Measurements from ENCODE around the gene RNASEH1. TPM values are rescaled to one million over a fixed set of nuclear protein-coding genes. Genes with fewer than 3 reads are reported as not detected.

Gene RNASEH1
- total and polyA plus RNA-seq, 4 donors, result 10.2 to 18.7 (median 12.9) TPM

DNA sequence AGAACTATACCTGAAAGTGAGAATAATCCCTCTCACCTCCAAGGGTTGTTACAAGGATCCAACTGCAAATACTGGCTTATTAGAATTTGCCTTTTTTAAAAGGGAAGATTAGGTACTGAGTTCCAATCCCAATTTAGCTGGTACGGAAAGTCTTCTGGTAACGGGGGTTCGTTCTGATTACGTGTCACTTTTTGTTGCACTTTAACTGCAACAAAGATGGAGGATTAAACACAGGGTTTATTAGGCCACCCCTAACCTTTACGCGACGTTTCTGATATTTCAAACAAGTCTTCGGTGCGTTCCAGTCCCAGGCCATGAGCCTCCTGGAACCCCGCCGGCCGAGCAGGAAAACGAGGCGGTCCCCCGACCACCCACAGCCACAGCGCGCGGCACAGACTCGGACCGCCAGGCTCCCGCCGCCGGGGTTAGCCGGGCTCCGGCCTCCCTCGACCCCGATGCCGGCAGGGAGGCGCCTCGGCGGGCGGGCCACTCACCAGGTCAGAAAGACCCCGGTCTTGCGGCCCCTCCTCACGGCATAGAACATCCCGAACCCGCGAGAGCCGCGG, 411 bp downstream of the RNASEH1 start (continued):
- TF ChIP-seq HNF4G (IDR thresholded peaks at IDR 0.05) (no peak), FOXA1 (IDR thresholded peaks at IDR 0.05) (no peak)
- TF ChIP-seq, protein P1, sequence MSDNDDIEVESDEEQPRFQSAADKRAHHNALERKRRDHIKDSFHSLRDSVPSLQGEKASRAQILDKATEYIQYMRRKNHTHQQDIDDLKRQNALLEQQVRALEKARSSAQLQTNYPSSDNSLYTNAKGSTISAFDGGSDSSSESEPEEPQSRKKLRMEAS (IDR thresholded peaks at IDR 0.05), result no peak
- TF ChIP-seq, protein P2, sequence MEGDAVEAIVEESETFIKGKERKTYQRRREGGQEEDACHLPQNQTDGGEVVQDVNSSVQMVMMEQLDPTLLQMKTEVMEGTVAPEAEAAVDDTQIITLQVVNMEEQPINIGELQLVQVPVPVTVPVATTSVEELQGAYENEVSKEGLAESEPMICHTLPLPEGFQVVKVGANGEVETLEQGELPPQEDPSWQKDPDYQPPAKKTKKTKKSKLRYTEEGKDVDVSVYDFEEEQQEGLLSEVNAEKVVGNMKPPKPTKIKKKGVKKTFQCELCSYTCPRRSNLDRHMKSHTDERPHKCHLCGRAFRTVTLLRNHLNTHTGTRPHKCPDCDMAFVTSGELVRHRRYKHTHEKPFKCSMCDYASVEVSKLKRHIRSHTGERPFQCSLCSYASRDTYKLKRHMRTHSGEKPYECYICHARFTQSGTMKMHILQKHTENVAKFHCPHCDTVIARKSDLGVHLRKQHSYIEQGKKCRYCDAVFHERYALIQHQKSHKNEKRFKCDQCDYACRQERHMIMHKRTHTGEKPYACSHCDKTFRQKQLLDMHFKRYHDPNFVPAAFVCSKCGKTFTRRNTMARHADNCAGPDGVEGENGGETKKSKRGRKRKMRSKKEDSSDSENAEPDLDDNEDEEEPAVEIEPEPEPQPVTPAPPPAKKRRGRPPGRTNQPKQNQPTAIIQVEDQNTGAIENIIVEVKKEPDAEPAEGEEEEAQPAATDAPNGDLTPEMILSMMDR (IDR thresholded peaks at IDR 0.05; ENCODE audit: low read depth, low read length, missing input control), result no peak

DNA sequence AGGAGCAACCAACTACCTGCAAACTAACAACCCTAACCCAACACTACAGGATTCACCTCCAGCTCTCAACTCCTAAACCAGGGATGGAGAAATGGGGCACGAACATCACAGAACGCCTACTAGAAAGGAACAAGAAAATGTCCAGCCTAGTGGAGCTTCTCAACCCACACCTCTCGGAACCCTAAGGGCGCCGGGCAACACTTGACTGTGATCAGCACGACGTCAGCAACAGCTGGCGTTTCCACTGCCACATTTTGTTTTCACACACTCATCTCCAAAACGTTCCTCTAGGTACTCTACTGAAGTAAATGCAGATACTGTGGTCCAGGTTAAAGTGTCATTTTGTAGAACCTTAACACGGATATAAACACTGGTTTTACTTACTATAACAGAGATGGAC, 4.2 kb downstream of the RNASEH1 start:
- Histone ChIP-seq H3K36me3 (ENCODE audit: control insufficient read depth in 4 of 4, insufficient read depth in 3 of 4, low read depth in 1 of 4, low read length in 3 of 4) (peaks cover 14 to 55% (median 50%) of the 10 kb centered on the region in 4 donors), H3K9ac (ENCODE audit: low read depth in 1 of 2, low read length in 2 of 2) (no peak overlapping the region), H3K27ac (ENCODE audit: low read depth in 1 of 2, low read length in 2 of 2) (no peak overlapping the region), H3K27me3 (ENCODE audit: control insufficient read depth in 4 of 4, insufficient read depth in 4 of 4, low read length in 3 of 4) (no peaks in the 10 kb centered on the region), H3K9me3 (ENCODE audit: control insufficient read depth in 4 of 4, low read length in 3 of 4) (no peaks in the 10 kb centered on the region), H3K4me1 (ENCODE audit: control insufficient read depth in 4 of 4, insufficient read depth in 4 of 4, low read length in 3 of 4) (peaks cover 3 to 16% (median 13%) of the 10 kb centered on the region in 4 donors), H3K4me3 (ENCODE audit: low read depth in 1 of 3, low read length in 3 of 3) (no peak overlapping the region)
- DNase-seq (ENCODE audit: low spot score), result no peak
- TF ChIP-seq FOXA1 (IDR thresholded peaks at IDR 0.05) (no peak), SP1 (IDR thresholded peaks at IDR 0.05) (no peak), YY1 (IDR thresholded peaks at IDR 0.05) (no peak), RXRA (IDR thresholded peaks at IDR 0.05) (no peak), JUND (IDR thresholded peaks at IDR 0.05) (no peak), EGR1 (IDR thresholded peaks at IDR 0.05; ENCODE audit: low read depth in 2 of 2) (no peak), HNF4G (IDR thresholded peaks at IDR 0.05) (no peak)
- TF ChIP-seq, protein P3, sequence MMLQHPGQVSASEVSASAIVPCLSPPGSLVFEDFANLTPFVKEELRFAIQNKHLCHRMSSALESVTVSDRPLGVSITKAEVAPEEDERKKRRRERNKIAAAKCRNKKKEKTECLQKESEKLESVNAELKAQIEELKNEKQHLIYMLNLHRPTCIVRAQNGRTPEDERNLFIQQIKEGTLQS (IDR thresholded peaks at IDR 0.05), result no peak
- TF ChIP-seq, protein P4, sequence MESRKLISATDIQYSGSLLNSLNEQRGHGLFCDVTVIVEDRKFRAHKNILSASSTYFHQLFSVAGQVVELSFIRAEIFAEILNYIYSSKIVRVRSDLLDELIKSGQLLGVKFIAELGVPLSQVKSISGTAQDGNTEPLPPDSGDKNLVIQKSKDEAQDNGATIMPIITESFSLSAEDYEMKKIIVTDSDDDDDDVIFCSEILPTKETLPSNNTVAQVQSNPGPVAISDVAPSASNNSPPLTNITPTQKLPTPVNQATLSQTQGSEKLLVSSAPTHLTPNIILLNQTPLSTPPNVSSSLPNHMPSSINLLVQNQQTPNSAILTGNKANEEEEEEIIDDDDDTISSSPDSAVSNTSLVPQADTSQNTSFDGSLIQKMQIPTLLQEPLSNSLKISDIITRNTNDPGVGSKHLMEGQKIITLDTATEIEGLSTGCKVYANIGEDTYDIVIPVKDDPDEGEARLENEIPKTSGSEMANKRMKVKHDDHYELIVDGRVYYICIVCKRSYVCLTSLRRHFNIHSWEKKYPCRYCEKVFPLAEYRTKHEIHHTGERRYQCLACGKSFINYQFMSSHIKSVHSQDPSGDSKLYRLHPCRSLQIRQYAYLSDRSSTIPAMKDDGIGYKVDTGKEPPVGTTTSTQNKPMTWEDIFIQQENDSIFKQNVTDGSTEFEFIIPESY (IDR thresholded peaks at IDR 0.05), result no peak
- TF ChIP-seq, protein P2 (IDR thresholded peaks at IDR 0.05; ENCODE audit: low read depth, low read length, missing input control), result no peak
- TF ChIP-seq, protein P1 (IDR thresholded peaks at IDR 0.05), result no peak
- TF ChIP-seq, protein P5, sequence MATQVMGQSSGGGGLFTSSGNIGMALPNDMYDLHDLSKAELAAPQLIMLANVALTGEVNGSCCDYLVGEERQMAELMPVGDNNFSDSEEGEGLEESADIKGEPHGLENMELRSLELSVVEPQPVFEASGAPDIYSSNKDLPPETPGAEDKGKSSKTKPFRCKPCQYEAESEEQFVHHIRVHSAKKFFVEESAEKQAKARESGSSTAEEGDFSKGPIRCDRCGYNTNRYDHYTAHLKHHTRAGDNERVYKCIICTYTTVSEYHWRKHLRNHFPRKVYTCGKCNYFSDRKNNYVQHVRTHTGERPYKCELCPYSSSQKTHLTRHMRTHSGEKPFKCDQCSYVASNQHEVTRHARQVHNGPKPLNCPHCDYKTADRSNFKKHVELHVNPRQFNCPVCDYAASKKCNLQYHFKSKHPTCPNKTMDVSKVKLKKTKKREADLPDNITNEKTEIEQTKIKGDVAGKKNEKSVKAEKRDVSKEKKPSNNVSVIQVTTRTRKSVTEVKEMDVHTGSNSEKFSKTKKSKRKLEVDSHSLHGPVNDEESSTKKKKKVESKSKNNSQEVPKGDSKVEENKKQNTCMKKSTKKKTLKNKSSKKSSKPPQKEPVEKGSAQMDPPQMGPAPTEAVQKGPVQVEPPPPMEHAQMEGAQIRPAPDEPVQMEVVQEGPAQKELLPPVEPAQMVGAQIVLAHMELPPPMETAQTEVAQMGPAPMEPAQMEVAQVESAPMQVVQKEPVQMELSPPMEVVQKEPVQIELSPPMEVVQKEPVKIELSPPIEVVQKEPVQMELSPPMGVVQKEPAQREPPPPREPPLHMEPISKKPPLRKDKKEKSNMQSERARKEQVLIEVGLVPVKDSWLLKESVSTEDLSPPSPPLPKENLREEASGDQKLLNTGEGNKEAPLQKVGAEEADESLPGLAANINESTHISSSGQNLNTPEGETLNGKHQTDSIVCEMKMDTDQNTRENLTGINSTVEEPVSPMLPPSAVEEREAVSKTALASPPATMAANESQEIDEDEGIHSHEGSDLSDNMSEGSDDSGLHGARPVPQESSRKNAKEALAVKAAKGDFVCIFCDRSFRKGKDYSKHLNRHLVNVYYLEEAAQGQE (IDR thresholded peaks at IDR 0.05), result no peak
- 94% methylated on average over 10 of the region's 10 CpGs for WGBS
